Kidney epithelial cell (primary cell): ENCODE results near the gene MORN1. TPM values are rescaled to one million over a fixed set of nuclear protein-coding genes. Genes with fewer than 3 reads are reported as not detected.

Source experiments
- DNase-seq: peaks from one replicate; pipeline ENCODE4 v3.0.0-alpha.2; 2010; ENCODE audit warnings: low read depth
- H3K27me3 ChIP-seq: 2 replicates; pipeline ENCODE4 v1.6.0; 2011; ENCODE audit warnings: low read length; ENCODE audit not compliant: control insufficient read depth, insufficient read depth
- H3K36me3 ChIP-seq: 2 replicates; pipeline ENCODE4 v1.5.1; 2011; ENCODE audit warnings: low read length; ENCODE audit not compliant: control insufficient read depth, insufficient read depth
- H3K4me3 ChIP-seq: 2 replicates; pipeline ENCODE4 v1.5.1; 2011; ENCODE audit warnings: low read depth, mild to moderate bottlenecking, control low read depth, low read length
- total RNA-seq: library from RNA; depleted of rRNA; stranded (reverse); fragments of >200 nt; gene quantifications from 2 replicates; pipeline ENCODE4 v1.2.3, GENCODE V29; 2015
- TF ChIP-seq, protein P1 (sequence below): IDR thresholded peaks from 2 replicates; pipeline ENCODE4 v1.5.1; 2011; ENCODE audit warnings: mild to moderate bottlenecking, moderate library complexity, low read length, control low read depth, inconsistent platforms; ENCODE audit not compliant: insufficient read depth, poor library complexity, severe bottlenecking

The MORN1 gene
- total RNA-seq, 1 donor from 2014 or later = 8.4 TPM

DNA sequence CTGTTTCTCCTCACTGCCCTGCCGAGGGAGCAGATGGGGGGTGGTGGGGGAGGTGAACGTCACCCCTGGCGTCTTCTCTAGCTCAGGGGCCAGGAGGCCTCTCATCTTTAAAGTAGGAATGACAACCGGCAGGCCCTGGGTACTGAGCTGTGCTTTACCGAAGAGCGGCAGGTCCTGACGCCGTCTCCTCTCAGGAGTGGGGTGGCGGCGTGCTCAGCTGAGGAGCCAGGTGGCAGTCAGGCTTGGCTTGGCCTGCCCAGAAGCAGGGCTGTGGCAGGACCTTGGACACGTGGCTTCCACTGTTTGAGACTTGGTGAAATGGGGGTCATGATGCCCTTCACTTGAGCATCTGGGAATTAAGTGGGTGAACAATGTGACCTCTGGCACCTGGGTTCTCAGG, 3.4 kb upstream of the MORN1 start:
- DNase-seq = no peak
- no peaks in the 10 kb centered on the region for H3K27me3 ChIP-seq
- no peak overlapping the region for H3K4me3 ChIP-seq
- TF ChIP-seq, protein P1, sequence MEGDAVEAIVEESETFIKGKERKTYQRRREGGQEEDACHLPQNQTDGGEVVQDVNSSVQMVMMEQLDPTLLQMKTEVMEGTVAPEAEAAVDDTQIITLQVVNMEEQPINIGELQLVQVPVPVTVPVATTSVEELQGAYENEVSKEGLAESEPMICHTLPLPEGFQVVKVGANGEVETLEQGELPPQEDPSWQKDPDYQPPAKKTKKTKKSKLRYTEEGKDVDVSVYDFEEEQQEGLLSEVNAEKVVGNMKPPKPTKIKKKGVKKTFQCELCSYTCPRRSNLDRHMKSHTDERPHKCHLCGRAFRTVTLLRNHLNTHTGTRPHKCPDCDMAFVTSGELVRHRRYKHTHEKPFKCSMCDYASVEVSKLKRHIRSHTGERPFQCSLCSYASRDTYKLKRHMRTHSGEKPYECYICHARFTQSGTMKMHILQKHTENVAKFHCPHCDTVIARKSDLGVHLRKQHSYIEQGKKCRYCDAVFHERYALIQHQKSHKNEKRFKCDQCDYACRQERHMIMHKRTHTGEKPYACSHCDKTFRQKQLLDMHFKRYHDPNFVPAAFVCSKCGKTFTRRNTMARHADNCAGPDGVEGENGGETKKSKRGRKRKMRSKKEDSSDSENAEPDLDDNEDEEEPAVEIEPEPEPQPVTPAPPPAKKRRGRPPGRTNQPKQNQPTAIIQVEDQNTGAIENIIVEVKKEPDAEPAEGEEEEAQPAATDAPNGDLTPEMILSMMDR = no peak
- H3K36me3 ChIP-seq = no peaks in the 10 kb centered on the region

DNA sequence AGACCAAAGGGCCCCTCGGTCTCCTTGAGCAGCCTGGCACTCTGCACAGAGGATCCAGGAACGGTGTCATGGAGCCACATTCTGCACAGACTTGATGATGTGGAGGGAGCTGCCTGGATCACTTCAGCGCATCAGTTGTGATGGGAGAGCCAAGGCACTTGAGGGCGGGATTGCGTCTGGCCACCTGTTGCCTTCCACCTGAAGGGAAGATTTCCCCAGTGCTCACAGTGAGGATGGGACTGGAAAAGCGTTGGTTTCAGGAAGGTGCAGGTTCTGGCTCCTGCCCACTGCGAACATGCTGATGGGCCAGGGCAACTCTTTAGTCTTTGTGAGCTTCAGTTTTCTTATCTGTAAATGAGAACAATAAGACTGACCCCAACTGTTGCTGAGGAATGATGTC, 2.9 kb upstream of the MORN1 start:
- TF ChIP-seq, protein P1 = no peak
- H3K36me3 ChIP-seq = no peaks in the 10 kb centered on the region
- no peak overlapping the region for H3K4me3 ChIP-seq

DNA sequence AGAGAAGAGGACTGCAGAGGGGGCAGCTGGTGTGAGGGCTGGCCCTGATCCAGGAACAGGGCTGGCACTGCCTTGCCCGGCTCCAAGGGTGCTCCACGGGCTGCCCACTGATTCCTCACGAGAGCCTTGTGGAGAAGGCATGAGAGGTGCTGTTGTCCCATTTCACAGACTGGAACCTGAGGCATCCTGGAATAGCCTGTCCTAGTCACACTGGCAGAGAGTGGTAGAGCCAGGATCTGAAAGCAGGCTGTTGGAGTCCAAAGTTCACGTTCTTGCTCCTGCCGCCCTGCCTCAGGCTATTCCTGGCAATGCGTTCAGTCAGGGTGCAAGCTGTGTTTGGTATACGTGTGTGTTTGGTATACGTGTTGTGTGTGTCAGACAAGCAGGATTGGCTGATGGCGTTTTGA, 2.1 kb upstream of the MORN1 start:
- no peak for DNase-seq
- H3K36me3 ChIP-seq = no peaks in the 10 kb centered on the region
- H3K27me3 ChIP-seq = no peaks in the 10 kb centered on the region
- no peak overlapping the region for H3K4me3 ChIP-seq
- TF ChIP-seq, protein P1 = no peak

More for the DNA sequence above, 2.9 kb upstream of the MORN1 start:
- no peak for DNase-seq
- no peaks in the 10 kb centered on the region for H3K27me3 ChIP-seq

DNA sequence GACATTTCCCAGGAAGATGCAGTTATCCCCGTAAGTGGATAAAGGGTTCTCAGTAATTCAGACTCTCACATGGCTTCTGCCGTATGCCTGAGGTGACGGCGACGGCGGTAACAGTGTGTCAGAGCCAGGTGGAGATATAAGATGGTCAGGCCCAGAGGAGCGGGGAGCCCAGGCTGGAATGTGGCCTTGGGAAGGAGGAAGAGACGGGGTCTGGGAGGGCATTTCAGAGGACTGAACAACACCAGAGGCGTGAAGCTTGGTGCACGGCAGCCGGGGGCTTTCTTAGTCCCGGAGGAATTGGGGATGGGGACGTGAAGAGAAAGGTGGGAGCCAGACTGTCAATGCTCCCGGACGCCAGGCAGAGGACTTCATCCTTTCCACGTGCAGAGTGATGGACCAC, 1.3 kb upstream of the MORN1 start:
- H3K36me3 ChIP-seq = no peaks in the 10 kb centered on the region
- TF ChIP-seq, protein P1 = no peak
- no peaks in the 10 kb centered on the region for H3K27me3 ChIP-seq
- H3K4me3 ChIP-seq = peak overlapping the region; percentile 87
- no peak for DNase-seq

DNA sequence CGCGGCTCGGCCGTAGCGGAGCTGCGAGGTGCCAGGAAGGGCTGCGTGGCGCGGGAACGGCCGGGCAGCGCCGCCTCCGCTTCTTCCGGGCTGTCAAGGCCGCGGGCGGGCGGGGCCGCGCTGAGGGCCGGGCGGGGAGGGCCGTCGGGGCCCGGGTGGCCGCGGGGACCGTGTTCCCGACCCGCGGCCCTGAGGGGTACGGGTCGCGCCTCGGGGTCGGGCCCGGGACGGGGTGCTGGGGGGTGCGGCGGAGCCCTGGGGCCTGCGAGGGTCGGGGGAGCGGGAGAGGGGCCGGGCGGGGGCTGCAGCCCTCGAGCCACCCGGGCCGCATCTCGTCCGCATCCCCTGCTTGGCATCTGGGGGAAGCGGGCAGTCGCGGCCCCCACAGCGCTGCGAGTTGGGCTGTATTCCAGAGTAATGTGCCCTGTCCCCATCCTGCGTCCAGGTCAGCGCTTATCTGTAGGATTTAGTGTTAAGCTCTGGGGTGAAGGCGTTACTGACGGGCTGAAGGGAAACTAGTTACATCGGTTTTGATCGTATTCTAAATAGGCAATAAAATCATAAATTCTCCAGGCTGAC, 666 bp upstream of the MORN1 start:
- Histone ChIP-seq H3K4me3 (peak overlapping the region; percentile 87), H3K36me3 (no peaks in the 10 kb centered on the region), H3K27me3 (no peaks in the 10 kb centered on the region)
- TF ChIP-seq, protein P1 = no peak
- no peak for DNase-seq

DNA sequence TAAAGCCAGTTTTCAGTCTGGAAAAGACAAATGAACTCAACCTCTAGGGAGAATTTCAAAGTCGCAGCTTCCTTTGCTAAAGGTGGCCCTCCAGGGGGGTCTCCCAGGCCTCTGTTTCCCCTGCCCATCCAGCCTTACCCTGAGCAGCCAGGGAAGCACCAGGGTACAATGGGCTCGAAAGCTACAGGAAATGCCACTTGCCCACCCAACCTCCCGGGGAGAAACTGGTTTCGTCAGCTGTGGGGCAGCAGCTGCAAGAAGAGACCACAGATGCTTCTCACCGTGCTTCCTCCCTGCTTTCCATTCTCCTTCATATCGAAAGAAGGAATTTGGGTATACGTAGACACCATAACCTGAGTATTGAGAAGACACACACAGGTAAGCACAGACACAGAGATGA, 1.7 kb downstream of the MORN1 start:
- no peak for DNase-seq
- TF ChIP-seq, protein P1 = no peak
- H3K36me3 ChIP-seq = no peaks in the 10 kb centered on the region

More for the DNA sequence above, 1.7 kb downstream of the MORN1 start:
- Histone ChIP-seq H3K4me3 (no peak overlapping the region), H3K27me3 (no peaks in the 10 kb centered on the region)
